ENCODE results near the gene MRPL53. TPM values are rescaled to one million over a fixed set of nuclear protein-coding genes. Genes with fewer than 3 reads are reported as not detected.
A peak's percentile ranks its signal among the peaks of the same experiment; 100 is the strongest.

MRPL53 gene
- total RNA-seq = 10 to 100 TPM; 19.9 to 87.1 (median 30.1) TPM

GRCh38 chr2:74472086-74472944, at the start of gene MRPL53:
Gene MRPL53, minus strand, starts transcription at chr2:74472680. Its CDS starts 20 bp downstream, at chr2:74472660.
- H3K36me3 ChIP-seq = peaks cover 0 to 21% (median 12%) of the 10 kb centered on the region in 4 donors
- H3K9me3 ChIP-seq = no peaks in the 10 kb centered on the region
- DNase-seq (peak; percentile 94 to 96), ATAC-seq (ENCODE audit: low FRiP score in 2 of 2) (peak; percentile 95 to 99)
- H3K27ac ChIP-seq = peak within 1 kb of the TSS; percentile 86 to 93 (median 90)
- H3K27me3 ChIP-seq = no peaks in the 10 kb centered on the region
- peak within 1 kb of the TSS; percentile 62 to 80 (median 74) for H3K4me3 ChIP-seq
- WGBS, 2 donors = 1% methylated on average over 56 to 58 of the region's 66 CpGs
- TF ChIP-seq POLR2A (IDR thresholded peaks at IDR 0.05) (peak in 3 of 4 donors; percentile 50 to 93 (median 68)), EP300 (IDR thresholded peaks at IDR 0.05) (peak in 1 of 4 donors; percentile 65), POLR2AphosphoS5 (IDR thresholded peaks at IDR 0.05) (peak; percentile 95 to 99), CTCF (IDR thresholded peaks at IDR 0.05) (peak in 1 of 6 experiments; percentile 7)
- H3K4me1 ChIP-seq = peaks cover 21 to 30% (median 27%) of the 10 kb centered on the region in 4 donors

- TF ChIP-seq POLR2A (IDR thresholded peaks at IDR 0.05) (no peak), CTCF (IDR thresholded peaks at IDR 0.05) (no peak), EP300 (IDR thresholded peaks at IDR 0.05) (no peak), POLR2AphosphoS5 (IDR thresholded peaks at IDR 0.05) (no peak)
- DNase-seq = no peak
- no peak for ATAC-seq (ENCODE audit: low FRiP score in 2 of 2)
- H3K36me3 ChIP-seq = no peaks in the 10 kb centered on the region
- H3K4me1 ChIP-seq = peaks cover 25 to 31% (median 29%) of the 10 kb centered on the region in 4 donors
- no peaks in the 10 kb centered on the region for H3K9me3 ChIP-seq
- WGBS, 2 donors = 70% methylated on average over 13 of the region's 13 CpGs
- H3K27me3 ChIP-seq = peaks cover 6 to 56% (median 44%) of the 10 kb centered on the region in 4 donors
- H3K27ac ChIP-seq = no peak overlapping the region
- peak overlapping the region in 2 of 4 donors; percentile 47 to 49 for H3K4me3 ChIP-seq
Measured at GRCh38 chr2:74516650-74517049, 44.2 kb upstream of the MRPL53 start.

- H3K27ac ChIP-seq = no peak overlapping the region
- no peak for TF ChIP-seq CTCF (IDR thresholded peaks at IDR 0.05)
- TF ChIP-seq POLR2AphosphoS5 (IDR thresholded peaks at IDR 0.05) = no peak
- TF ChIP-seq EP300 (IDR thresholded peaks at IDR 0.05) = no peak
- TF ChIP-seq POLR2A (IDR thresholded peaks at IDR 0.05) = no peak
- H3K9me3 ChIP-seq = no peaks in the 10 kb centered on the region
- ATAC-seq (ENCODE audit: low FRiP score in 2 of 2) = peak; percentile 53 to 84
- H3K4me1 ChIP-seq = peaks cover 25 to 31% (median 29%) of the 10 kb centered on the region in 4 donors
- WGBS, 2 donors = 6% methylated on average over 17 to 35 of the region's 72 CpGs
- H3K4me3 ChIP-seq = peak overlapping the region in 3 of 4 donors; percentile 36 to 49 (median 47)
- peaks cover 6 to 60% (median 44%) of the 10 kb centered on the region in 4 donors for H3K27me3 ChIP-seq
- H3K36me3 ChIP-seq = no peaks in the 10 kb centered on the region
- DNase-seq = peak; percentile 58 to 92
Measured at GRCh38 chr2:74515981-74516633, 43.6 kb upstream of the MRPL53 start.

- TF ChIP-seq EP300 (IDR thresholded peaks at IDR 0.05) = no peak
- Histone ChIP-seq H3K4me1 (peaks cover 25 to 31% (median 29%) of the 10 kb centered on the region in 4 donors), H3K4me3 (peak overlapping the region in 3 of 4 donors; percentile 36 to 49 (median 47)), H3K9me3 (no peaks in the 10 kb centered on the region), H3K27ac (no peak overlapping the region), H3K36me3 (no peaks in the 10 kb centered on the region), H3K27me3 (peaks cover 6 to 62% (median 44%) of the 10 kb centered on the region in 4 donors)
- ATAC-seq (ENCODE audit: low FRiP score in 2 of 2) (peak; percentile 9 to 29), DNase-seq (peak in 1 of 2 donors; percentile 89)
- 7 to 9% methylated on average over 6 to 29 of the region's 60 CpGs for whole genome bisulfite sequencing, 2 donors
Measured at GRCh38 chr2:74515271-74515980, 42.9 kb upstream of the MRPL53 start.
